ENCODE measurements around the gene CALY.

CALY gene

DNA sequence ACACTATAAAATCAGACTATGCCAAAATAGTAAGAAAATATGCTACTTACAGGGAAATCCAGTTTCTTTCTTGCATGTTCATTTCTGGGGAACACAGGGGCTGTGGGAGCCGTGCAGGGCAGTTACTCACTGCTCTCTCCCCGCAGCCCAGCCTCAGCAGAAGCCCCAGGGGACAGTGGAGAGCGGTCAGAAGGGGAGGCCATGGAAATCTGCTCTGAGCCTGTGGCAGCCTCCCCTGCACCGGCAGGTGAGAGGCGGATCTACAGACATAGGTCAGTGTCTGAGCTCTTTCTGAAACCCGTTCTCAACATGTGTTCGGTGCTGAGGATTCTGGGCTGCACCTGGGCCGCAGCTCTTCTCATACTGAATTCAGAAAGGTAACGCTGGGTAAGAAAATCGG lies 25.1 kb downstream of the CALY start:
- DNase-seq (ENCODE audit: low spot score), result no peak

DNA sequence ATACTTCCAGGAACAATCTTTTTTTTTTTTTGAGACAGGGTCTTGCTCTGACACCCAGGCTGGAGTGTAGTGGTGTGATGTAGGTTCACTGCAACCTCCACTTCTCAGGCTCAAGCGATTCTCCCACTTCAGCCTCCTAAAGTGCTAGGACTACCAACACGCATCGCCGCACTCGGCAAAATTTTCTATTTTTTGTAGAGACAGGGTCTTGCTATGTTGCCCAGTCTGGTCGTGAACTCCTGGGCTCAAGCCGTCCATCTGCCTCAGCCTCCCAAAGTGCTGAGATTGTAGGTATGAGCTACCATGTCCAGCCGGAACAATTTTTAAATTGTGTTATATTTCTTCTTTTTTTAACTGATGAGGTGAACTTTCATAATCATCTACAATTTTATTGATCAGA lies 25.9 kb downstream of the CALY start:
- no peak for DNase-seq (ENCODE audit: low spot score)

DNA sequence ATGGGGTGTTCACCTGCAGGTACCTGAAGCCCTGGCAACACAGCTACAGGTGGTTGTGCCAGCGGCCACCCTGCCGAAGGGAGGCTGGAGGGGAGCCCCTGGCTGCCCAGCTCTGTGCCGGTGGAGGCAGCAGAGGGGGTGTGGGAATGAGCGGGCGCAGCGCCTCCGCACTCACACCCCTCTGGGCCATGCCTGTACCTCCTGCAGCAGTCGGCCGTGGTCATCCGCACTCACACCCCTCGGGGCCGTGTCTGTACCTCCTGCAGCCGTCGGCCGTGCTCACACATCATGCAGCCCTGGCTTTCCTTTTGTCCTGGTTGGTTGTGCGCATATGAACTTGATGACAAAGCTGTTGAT lies 26.3 kb downstream of the CALY start:
- no peak for DNase-seq (ENCODE audit: low spot score)

DNA sequence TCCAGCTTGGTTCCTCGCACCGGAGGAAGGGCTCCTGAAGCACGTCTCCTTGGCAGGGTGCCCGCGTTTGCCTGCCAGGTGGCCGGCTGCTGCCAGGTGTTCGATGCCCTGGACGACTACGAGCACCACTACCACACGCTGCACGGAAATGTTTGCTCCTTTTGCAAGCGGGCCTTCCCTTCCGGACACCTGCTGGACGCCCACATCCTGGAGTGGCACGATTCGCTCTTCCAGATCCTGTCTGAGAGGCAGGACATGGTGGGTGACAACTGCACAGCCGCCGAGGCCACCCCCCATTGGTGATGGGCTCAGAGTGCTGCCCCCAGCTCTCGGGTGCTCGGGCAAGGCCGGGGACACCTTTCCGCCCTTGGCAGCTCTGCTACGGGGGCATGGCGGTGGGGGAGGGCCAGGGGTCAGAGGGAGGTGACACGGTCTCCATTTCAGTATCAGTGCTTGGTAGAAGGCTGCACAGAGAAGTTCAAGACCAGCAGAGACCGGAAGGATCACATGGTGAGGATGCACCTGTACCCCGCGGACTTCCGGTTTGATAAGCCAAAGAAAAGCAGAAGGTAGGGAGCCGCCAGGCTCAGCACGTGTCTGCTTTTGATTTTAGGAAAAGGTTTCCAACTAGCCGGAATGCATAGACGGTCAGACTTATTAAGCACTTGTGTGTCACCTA lies 26.8 kb downstream of the CALY start:
- DNase-seq (ENCODE audit: low spot score), result no peak

DNA sequence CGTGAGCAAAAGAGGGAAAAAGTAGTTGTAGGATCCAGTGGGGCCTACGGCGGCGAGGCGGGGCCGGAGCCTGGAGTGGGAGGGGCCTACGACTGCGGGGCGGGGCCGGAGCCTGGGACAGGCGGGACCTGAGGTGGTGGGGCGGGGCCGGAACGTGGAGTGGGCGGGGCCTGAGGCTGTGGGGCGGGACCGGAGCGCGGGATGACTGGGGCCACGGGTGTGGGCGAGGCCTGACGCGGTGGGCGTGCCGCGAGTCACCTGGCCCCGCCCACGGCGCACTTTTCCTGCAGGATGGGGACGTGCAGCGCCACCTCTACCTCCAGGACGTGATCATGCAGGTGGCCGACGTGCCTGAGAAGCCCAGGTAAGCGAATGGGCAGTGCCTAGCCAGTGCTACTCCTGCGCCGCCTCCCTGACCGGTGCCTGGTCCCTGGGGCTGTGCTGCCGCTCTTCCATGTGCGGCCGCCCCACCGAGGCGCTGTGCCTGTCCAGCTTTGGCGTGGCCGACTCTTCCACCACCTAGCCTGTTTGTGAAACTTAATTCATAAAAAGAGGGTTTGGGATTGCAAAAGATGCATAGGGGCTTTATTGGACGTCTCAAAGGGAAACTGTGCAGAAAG lies 27.5 kb downstream of the CALY start:
- peak; percentile 97 for DNase-seq (ENCODE audit: low spot score)

DNA sequence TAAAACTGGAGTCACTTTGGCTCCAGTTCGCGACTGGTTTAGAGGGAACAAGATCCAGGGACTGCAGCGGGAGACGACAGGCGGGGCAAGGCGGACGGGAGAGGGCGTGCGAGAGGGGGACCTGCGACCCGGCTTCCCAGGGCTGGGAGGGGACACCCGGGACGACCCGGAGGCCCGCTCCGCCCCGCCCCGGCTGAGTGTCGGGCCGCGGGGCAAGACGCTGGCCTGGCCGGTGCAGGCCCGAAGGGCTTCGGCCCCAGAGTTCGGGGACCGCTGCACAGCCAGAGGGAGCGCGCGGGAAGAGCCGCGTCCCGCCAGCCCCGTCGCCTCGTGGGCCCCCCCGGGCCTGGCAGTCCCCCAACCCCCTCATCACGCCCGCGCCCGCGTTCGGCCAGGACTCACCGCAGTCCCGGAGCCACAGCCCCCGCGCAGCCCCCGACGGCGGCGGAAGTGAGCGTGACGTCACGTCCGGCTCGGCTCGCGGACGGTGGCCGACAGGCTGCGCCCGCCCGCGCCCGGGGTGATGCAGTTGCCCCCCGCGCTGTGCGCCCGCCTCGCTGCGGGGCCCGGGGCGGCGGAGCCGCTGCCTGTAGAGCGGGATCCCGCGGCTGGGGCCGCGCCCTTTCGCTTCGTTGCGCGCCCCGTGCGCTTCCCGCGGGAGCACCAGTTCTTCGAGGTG lies 28.1 kb downstream of the CALY start, which contains the start of the genes TUBGCP2 and ZNF511:
TUBGCP2 (minus strand) TSS at position 452 of the 679 bp plus-strand sequence. CDS start 5,931 bp downstream, outside the sequence.
ZNF511 (plus strand) TSS at position 494 of the 679 bp plus-strand sequence; CDS start at position 524, 30 bp downstream.
- peak; percentile 92 for DNase-seq (ENCODE audit: low spot score)

DNA sequence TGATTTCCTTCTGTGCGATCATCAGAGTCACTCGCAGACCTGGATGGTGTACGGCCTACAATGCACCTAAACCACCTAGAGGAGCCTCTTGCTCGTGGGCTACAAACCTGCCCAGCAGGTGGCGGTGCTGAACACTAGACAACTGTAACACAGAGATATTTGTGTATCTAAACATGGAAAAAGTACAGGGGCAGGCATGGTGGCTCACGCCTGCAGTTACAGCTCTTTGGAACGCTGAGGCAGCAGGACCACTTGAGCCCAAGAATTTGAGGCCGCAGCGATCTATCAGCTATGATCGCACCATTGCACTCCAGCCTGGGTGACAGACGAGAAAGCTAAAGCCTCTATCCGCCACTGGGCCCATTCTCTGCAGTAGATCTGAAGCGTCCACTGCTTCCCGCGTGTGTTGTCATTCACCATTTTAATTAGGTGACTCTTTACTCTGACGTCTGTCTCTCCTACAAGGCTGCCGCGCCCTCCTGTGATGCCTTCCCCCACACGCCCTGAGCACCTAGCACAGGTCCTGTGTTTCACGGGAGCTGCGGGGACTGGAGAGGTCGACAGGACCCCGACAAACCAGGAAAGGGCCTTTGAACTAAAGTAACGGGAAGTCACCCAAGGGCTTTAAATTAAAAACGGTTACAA lies 28.8 kb downstream of the CALY start:
- peak; percentile 65 for DNase-seq (ENCODE audit: low spot score)

DNA sequence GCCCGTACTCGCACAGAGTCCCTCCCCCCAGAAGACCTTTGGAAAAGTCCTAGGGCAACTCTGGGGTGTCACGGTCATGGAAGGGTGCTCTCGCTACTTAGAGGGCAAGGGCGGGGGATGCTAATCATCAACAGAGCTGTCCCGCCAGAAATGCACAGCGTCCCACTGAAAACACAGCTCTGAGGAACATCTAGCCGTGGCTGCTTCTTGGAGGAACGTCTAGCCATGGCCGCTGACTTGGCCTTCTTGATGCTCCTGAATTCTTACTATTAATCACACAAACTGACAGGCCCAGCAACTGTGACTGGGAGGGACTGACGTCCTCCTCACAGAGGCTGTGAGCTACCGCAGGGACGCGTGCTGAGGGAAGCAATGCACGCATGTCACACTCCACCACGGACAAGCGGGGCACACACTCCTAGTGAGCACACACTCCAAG lies 29.7 kb downstream of the CALY start:
- DNase-seq (ENCODE audit: low spot score), result no peak

DNA sequence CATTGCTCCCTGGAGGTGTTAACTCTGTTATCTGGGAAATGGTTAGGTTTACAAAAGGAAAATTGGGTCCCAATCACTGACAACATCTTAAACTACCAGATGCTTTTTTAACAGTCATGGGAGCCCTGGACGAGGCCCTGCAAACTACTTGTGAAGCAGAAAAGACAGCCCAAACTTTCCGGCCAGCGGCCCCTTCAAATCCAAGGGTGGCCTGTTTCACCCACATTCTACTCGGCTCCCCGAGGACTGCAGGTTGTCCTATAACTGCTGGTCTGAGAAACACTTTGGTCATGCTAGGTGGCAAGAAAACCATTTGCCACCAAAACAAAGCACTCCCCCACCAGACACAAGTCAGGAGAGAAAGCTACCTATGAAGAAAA lies 30.6 kb downstream of the CALY start:
- DNase-seq (ENCODE audit: low spot score), result no peak

DNA sequence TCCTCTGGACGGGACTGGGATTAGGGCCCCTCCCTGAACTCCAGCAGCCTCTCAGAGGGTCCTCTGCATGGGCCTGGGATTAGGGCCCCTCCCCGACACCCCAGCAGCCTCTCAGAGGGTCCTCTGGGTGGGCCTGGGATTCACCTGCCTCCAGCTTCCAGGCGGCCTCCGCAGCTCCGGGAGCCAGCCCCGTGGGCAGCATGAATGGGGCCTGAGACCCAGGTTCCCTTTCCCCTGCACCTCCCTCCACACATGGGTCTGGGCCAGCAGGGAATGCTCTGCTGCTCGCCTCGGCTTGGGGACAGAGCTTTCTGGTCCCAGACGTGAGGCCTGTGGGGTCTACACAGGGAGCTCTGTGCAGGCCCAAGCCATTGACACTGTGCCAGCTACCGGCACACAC lies 33.5 kb downstream of the CALY start:
- DNase-seq (ENCODE audit: low spot score), result no peak

DNA sequence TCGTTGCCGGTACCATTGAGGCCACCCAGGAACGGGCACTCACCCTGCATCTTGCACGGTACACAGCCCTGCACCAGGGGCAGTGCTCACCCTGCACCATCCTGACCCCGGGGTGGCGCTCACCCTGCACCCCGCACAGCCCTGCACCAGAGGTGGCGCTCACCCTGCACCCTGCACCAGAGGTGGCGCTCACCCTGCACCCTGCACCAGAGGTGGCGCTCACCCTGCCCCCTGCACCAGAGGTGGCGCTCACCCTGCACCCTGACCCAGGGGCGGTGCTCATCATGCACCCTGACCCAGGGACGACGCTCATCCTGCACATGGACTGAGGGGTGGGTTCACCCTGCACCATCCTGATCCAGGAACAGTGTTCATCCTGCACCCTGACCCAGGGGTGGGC lies 34.5 kb downstream of the CALY start:
- no peak for DNase-seq (ENCODE audit: low spot score)

DNA sequence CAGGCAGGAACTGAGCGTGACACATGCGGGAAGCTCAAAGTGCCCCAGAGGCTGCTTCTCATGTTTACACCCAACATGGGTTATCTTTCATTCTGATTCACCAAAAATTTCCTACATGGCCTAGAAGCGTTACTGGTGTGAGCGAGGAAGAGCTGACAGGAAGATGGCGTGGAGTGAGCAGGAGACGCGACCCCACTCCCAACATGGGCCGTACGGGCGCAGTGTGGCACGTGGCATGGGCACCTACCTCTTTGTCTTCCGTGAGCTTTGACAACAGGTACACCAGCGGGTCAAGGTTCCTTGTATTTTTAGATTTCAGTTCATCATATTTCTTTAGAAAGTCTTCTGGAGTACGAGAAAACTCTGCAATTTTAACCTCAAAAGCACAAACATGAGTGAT lies 37.0 kb downstream of the CALY start:
- DNase-seq (ENCODE audit: low spot score), result no peak

DNA sequence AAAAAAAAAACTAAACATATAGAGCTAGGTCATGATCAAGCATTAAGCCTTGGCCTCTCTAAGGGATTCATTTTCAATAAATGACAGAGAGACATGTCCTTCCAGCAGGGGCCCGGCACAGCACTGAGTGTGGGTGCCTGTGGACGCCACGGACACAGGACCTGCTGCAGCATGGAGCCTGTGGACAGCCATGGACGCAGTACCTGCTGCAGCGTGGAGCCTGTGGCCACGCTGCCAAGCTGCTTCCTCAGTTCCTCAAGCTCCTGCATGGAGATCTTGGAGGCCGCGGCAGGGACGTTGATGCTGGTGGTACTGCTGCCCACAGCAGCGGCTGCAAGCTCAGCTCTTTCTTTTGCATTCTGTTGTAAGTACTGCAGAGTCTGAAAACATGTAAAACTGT lies 37.5 kb downstream of the CALY start:
- no peak for DNase-seq (ENCODE audit: low spot score)

DNA sequence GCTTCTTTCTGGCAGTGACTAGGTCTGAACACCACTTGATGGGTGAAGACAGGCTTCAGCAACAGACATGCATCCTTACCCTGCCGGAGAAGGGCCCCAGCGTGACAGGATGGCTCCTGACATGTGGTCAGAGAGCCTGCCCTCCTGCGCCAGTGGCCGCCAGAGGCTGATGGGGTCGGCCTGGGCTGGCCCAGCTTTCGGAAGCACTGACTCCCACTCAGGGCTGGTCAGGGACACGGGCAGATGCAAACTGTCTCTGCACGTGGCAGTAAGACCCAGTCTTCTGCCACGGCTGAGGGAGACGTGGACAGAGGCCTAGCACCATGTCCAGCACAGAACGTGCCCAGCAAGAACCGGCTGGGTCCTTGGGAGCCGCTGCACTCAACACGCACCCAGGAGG lies 38.2 kb downstream of the CALY start:
- DNase-seq (ENCODE audit: low spot score), result no peak

DNA sequence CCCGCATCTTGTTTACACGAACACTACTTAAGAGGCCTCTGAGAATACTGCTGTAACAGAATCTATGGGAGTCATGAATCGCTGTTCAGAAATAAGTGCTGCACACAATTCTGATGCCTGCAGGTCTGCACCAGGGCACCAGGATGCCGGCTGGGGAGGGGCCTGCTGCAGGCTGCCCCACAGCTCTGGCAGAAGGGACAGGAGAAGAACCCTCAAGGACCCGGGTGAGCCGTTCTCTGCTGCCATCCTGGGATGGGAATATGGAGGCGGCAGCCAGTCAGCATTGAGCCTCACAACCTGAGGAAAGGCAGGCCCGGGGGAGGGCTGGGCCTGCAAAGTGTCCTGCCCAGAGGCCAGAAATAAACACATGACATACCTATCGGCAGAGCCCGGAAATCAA lies 39.2 kb downstream of the CALY start:
- DNase-seq (ENCODE audit: low spot score), result no peak

DNA sequence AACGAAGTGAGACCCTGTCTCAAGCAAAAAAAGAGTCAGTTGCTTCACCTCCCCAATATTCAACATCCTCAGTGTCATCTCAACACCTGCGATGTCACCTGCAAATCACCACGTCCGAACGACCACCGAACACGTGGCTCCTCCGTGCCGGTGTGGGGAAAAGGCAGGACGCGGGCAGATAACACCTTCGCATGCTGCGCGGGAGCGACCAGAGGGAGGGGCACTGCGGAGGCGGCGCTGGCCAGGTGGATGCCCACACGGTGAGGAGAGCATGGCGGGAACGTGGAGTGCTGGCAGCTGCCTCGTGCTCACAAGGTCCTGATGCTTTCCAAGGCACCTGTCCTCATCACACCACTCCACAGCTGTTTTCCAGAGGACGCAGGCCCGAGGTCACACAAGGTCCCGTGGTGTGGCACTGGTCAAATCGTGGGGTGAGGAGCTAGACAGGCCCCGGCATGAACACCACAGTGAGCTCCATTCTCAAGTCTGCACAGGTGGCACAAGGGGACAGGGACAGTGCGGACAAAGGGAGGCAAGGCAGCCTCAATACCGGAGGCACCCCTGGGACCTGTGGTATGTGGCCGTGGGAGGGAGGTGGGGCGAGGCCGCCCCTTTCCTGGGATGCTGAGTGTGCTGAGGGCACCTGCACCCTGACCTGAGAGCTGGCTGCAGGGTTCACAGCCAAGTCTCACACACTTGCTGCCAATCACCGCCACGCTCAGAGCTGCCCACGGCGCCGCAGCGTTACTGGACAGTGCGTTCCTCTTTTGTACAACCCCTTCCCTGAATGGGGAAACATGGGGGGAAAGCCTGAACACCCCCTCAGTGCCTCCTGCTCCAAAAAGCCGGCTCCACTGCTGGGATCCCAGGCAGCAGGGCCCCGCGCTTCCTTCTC lies 41.0 kb downstream of the CALY start:
- DNase-seq (ENCODE audit: low spot score), result no peak

DNA sequence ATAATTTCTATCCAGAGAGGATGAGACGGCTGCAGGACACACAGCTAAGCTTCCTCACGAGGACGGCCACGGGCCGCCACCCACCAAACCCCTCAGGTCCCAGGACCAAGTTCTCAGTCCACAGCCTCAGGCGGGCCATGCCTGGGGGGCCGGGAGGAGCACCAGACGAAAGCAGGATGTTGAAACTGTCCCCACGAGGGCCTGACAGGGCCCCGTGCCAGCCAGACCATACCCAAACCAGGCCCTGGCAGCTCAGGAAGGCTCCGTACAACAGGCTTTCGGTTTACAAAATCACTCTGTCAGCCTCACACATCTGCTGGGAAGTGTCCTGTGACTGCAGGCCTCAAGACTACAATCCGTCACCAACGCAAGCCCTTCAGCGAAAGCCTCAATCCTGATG lies 42.5 kb downstream of the CALY start:
- DNase-seq (ENCODE audit: low spot score), result no peak

DNA sequence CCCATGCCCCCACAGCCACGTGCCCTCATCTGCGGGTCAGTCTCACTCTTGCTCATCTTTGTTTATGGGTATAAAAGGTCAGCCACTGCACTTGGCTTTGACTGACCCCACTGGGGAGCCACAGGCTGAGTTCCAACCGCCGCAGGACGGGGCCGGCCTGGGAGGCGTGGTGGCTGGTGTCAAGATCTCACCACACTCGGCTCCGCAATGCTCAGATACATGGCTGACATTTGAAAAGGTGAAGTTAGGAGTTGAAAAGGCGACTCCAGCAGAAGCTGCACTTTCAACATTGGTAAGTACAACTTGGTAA lies 42.9 kb downstream of the CALY start:
- DNase-seq (ENCODE audit: low spot score), result no peak

DNA sequence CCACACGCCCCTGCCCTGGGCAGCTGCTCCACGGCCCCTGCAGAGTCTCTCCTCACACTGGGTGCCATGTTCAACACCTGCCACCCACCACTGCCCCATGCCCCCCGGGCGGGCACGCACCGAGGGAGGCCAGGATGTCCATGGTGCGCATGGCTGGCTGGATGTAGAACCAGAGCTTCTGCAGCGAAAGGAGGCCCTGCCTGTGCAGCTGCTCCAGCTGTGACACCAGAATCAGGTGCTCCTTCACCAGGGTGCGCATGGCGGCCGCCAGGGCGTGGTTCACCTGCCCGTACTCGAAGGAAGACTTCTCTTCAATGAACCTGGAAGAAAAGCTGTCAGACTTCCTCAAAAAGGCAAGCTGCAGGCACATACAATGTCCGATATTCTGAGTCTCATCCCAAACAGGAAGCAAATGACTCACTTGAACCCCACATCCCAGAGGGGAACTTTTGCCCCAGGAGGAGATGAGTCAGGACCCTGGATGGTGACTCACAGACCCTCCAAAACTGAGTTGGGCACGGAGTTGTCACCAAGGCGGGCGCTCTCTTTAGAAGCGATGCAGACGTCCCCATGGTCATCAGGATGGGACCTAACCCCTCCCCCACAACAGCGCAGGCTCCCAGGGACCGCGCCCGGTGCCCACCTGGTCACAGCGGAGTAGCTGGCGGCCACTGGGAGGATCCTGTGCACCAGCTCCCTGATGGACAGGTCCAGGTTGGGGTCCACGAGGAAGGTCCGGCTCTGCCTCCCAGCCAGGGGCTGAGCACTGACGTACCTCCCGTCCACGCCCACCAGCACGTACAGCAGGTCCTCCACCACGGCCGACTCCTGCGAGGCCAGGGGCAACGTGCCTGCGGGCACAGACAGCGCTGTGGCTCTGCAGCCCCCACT lies 43.5 kb downstream of the CALY start:
- DNase-seq (ENCODE audit: low spot score), result no peak

DNA sequence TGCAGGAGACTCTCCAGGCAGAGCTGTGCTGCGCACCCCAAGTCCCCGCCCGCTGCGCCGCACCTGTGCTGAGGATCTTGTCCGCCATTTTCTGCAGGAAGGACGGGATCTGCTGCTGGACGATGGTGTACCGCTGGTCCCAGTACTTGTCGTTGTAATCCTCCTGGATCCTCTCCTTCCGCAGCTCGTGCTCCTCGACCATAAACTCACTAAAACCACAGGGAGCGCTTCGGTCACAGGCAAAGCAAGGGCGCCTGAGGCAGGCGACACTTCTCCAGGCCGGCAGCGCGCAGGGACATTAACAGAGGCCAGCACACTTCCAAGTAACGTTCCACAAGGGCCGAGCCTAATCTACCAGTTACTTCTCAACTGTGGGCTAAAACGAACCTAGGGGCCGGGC lies 46.9 kb downstream of the CALY start:
- no peak for DNase-seq (ENCODE audit: low spot score)

All from ecto neural progenitor cell (in vitro differentiated cells).